Chondrocyte (in vitro differentiated cells): ENCODE results near the gene SORL1. TPM values are rescaled to one million over a fixed set of nuclear protein-coding genes. Genes with fewer than 3 reads are reported as not detected.
A peak's percentile ranks its signal among the peaks of the same experiment; 100 is the strongest.

Experiments
- DNase-seq: peaks from one replicate; pipeline ENCODE4 v3.0.0; 2021; ENCODE audit warnings: mixed read lengths, low spot score
- H3K27ac Mint-ChIP-seq: one replicate; pipeline ENCODE4 v1.8.0; 2021; ENCODE audit warnings: mild to moderate bottlenecking, moderate library complexity, mixed read lengths; ENCODE audit not compliant: unreplicated experiment
- H3K27me3 Mint-ChIP-seq: 2 replicates; pipeline ENCODE4 v1.8.0; 2021; ENCODE audit warnings: low read depth, mixed read lengths
- H3K36me3 Mint-ChIP-seq: 2 replicates; pipeline ENCODE4 v1.8.0; 2021; ENCODE audit warnings: low read depth, mixed read lengths
- H3K4me1 Mint-ChIP-seq: 2 replicates; pipeline ENCODE4 v1.8.0; 2021; ENCODE audit warnings: low read depth, mild to moderate bottlenecking, mixed read lengths
- H3K4me3 Mint-ChIP-seq: one replicate; pipeline ENCODE4 v1.8.0; 2021; ENCODE audit warnings: mild to moderate bottlenecking, moderate library complexity, mixed read lengths; ENCODE audit not compliant: unreplicated experiment
- H3K9me3 Mint-ChIP-seq: 2 replicates; pipeline ENCODE4 v1.8.0; 2021; ENCODE audit warnings: low read depth, mixed read lengths
- CTCF ChIP-seq: fragments of 200-600 bp; sonication (generic); IDR thresholded peaks from 2 replicates; pipeline ENCODE4 v1.5.0; 2021; ENCODE audit warnings: antibody characterized with exemption, mild to moderate bottlenecking, moderate library complexity
- total RNA-seq: library from RNA; stranded (reverse); gene quantifications from 3 replicates; pipeline ENCODE4 v1.2.1, GENCODE V29; 2021

The SORL1 gene
- total RNA-seq, 1 donor from 2014 or later: 0.87 TPM

DNA sequence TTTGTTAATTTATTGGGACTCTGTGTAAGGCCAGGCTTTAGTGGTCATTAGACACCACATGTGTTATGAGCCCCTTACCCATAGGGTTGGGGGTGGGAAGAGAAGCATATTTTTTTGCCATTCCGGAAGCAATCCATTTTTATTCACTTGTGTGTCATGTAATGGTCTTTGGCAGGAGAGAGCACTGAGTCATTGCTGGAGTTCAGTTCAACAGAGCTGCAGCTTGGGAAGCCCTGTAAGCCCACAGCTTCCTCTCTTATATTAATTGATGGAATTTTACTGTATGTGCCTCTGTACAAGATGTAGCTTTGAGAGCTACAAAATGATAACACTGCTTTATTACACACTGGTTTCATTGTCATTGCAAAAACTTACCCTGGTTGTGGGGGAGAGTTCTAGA, 177.9 kb downstream of the SORL1 start:
- Mint-ChIP-seq H3K4me1 (peaks cover 22% of the 10 kb centered on the region), H3K9me3 (no peaks in the 10 kb centered on the region), H3K4me3 (no peak overlapping the region), H3K27ac (peak overlapping the region; percentile 70), H3K36me3 (no peaks in the 10 kb centered on the region), H3K27me3 (no peaks in the 10 kb centered on the region)
- DNase-seq: no peak
- TF ChIP-seq CTCF: no peak

DNA sequence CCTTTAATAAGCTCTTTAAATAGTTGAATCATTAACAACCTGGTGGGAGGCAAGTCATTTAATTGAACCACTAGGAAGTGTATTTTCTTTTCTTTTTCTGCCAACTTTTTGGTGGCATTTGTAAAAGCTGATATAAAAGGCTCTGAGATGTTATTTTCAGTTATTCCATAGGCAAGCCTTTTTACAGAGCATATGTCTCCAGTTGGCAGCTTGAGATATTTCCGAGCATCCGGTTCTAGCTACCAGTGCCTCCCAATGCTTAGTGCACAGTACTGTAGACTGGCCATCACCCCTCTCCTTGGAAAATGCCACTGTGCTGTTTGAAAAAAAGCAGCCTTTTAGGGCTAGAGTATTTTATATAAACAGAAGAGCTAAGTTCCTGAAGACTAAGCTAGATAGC, 179.3 kb downstream of the SORL1 start:
- no peak for DNase-seq
- no peak overlapping the region for H3K4me3 Mint-ChIP-seq
- H3K9me3 Mint-ChIP-seq: no peaks in the 10 kb centered on the region
- no peaks in the 10 kb centered on the region for H3K36me3 Mint-ChIP-seq
- H3K27me3 Mint-ChIP-seq: no peaks in the 10 kb centered on the region
- no peak for TF ChIP-seq CTCF
- no peak overlapping the region for H3K27ac Mint-ChIP-seq
- peaks cover 19% of the 10 kb centered on the region for H3K4me1 Mint-ChIP-seq

- Mint-ChIP-seq H3K4me3 (no peak overlapping the region), H3K36me3 (no peaks in the 10 kb centered on the region), H3K9me3 (no peaks in the 10 kb centered on the region), H3K27ac (no peak overlapping the region), H3K27me3 (no peaks in the 10 kb centered on the region), H3K4me1 (peaks cover 19% of the 10 kb centered on the region)
- no peak for DNase-seq
- no peak for TF ChIP-seq CTCF
These were observed 182.2 kb downstream of the SORL1 start for GRCh38 chr11:121634273-121634672.

GRCh38 chr11:121634889-121635288, 182.8 kb downstream of the SORL1 start:
- H3K36me3 Mint-ChIP-seq: no peaks in the 10 kb centered on the region
- H3K27me3 Mint-ChIP-seq: no peaks in the 10 kb centered on the region
- H3K4me1 Mint-ChIP-seq: peaks cover 16% of the 10 kb centered on the region
- no peak for TF ChIP-seq CTCF
- DNase-seq: no peak
- H3K27ac Mint-ChIP-seq: no peak overlapping the region
- H3K9me3 Mint-ChIP-seq: no peaks in the 10 kb centered on the region
- H3K4me3 Mint-ChIP-seq: no peak overlapping the region

DNA sequence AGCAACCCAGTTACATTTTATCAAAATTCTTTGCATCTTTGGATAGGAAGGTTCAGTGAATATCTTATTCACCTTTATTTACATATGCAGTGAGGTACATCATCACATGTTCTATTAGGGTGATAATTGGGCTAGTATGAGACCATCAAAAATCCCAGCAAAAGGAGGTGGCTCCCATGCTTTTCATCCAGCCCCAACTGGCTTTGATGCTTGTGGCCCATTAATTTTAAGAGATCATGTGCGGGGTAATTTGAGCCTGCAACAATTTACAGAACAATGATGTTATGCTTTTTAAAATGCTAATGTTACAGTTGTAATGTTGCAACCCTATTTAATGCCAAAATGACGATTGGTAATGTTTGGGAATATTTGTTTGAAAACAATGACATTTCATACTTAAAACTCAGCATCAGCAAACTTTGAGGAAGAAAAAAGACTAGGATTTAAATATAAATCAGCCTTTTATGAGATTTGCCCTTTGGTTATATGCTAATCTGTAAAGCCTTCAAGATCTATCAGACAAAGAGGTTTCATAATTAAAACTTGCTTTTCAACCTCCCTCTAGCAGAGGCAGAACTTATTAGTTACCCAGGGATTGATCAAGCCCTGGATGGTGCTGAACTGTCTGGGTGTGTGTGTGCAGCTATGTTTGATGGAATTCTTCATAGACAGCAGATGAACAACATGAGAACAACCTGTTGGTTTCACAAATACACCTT, 184.1 kb downstream of the SORL1 start:
- Mint-ChIP-seq H3K27ac (no peak overlapping the region), H3K36me3 (no peaks in the 10 kb centered on the region), H3K4me3 (no peak overlapping the region), H3K4me1 (peaks cover 7% of the 10 kb centered on the region), H3K27me3 (no peaks in the 10 kb centered on the region), H3K9me3 (no peaks in the 10 kb centered on the region)
- DNase-seq: no peak
- no peak for TF ChIP-seq CTCF
